Tibial artery (tissue), 4 donors: Measurements from ENCODE around the gene RAB22A.

ENCODE experiments used
- DNase-seq, 2 donors: peaks; one replicate each; pipeline ENCODE4 v3.0.0-alpha.2; 2019
- H3K27ac ChIP-seq, 2 donors: fragments of 200-600 bp; sonication (generic) in 1 of 2; 1 replicate in 1 of 2; 2 replicates in 1 of 2; pipeline ENCODE4 v1.5.1; 2018 to 2019; ENCODE audit warnings: mild to moderate bottlenecking in 1 of 2
- H3K27me3 ChIP-seq, 2 donors: fragments of 200-600 bp; sonication (generic) in 1 of 2; one replicate each; pipeline versions ENCODE4 v1.5.1 to v1.6.0; 2016 to 2019
- H3K36me3 ChIP-seq, 3 donors: fragments of 200-600 bp; sonication (generic) in 2 of 3; one replicate each; pipeline ENCODE4 v1.5.1; 2016 to 2019; ENCODE audit warnings: mild to moderate bottlenecking in 2 of 3
- H3K4me1 ChIP-seq, 4 donors: fragments of 200-600 bp; sonication (generic) in 2 of 4; 1 replicate in 3 of 4; 2 replicates in 1 of 4; pipeline ENCODE4 v1.5.1; 2016 to 2019
- H3K4me3 ChIP-seq, 2 donors: fragments of 200-600 bp; sonication (generic) in 1 of 2; 1 replicate in 1 of 2; 2 replicates in 1 of 2; pipeline ENCODE4 v1.5.1; 2018 to 2019; ENCODE audit warnings: mild to moderate bottlenecking in 2 of 2
- H3K9me3 ChIP-seq, 3 donors: fragments of 200-600 bp; sonication (generic) in 1 of 3; one replicate each; pipeline ENCODE4 v1.5.1; 2016 to 2019
- intact Hi-C: fragments of 100-400 bp; cut with DNase I; formaldehyde crosslinking; loops from one replicate; pipeline ENCODE4 v1.15.0; 2023; ENCODE audit warnings: low total_unique reads
- TF ChIP-seq, protein P1 (sequence below), 2 experiments: fragments of 200-600 bp in 1 of 2; fragments of 450-650 bp in 1 of 2; IDR thresholded peaks; one replicate each; pipeline ENCODE4 v1.5.1; 2017 to 2019; ENCODE audit warnings: antibody characterized with exemption in 2 of 2, mild to moderate bottlenecking in 1 of 2, moderate library complexity in 1 of 2

Gene RAB22A

DNA sequence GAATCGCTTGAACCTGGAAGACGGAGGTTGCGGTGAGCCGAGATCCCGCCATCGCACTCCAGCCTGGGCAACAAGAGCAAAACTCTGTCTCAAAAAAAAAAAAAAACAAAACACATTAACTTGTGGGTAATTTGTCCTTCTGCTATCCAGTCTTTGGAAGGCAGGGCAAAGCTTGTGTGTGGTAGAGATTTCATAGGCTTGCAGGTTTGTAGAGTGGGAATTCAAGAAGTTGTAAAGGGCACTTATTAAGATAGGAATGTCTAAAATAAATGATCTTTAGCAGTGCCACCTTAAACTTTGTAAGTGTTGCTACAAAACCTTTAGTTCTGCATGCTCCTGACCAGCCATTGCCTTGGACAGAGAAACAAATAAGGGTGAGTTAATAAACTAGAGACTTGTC, 87.9 kb downstream of the RAB22A start:
- no peaks in the 10 kb centered on the region for H3K36me3 ChIP-seq
- H3K9me3 ChIP-seq: no peaks in the 10 kb centered on the region
- no peak overlapping the region for H3K27ac ChIP-seq
- no peak for DNase-seq
- intact Hi-C loops: loop anchor here (10.0 kb wide), 1 partner anchor 247 kb away; no protein-coding TSS in a partner anchor
- TF ChIP-seq, protein P1, sequence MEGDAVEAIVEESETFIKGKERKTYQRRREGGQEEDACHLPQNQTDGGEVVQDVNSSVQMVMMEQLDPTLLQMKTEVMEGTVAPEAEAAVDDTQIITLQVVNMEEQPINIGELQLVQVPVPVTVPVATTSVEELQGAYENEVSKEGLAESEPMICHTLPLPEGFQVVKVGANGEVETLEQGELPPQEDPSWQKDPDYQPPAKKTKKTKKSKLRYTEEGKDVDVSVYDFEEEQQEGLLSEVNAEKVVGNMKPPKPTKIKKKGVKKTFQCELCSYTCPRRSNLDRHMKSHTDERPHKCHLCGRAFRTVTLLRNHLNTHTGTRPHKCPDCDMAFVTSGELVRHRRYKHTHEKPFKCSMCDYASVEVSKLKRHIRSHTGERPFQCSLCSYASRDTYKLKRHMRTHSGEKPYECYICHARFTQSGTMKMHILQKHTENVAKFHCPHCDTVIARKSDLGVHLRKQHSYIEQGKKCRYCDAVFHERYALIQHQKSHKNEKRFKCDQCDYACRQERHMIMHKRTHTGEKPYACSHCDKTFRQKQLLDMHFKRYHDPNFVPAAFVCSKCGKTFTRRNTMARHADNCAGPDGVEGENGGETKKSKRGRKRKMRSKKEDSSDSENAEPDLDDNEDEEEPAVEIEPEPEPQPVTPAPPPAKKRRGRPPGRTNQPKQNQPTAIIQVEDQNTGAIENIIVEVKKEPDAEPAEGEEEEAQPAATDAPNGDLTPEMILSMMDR (IDR thresholded peaks at IDR 0.05): no peak
- no peak overlapping the region for H3K4me3 ChIP-seq
- H3K4me1 ChIP-seq: peaks cover 0 to 29% (median 13%) of the 10 kb centered on the region in 4 donors
- no peaks in the 10 kb centered on the region for H3K27me3 ChIP-seq

DNA sequence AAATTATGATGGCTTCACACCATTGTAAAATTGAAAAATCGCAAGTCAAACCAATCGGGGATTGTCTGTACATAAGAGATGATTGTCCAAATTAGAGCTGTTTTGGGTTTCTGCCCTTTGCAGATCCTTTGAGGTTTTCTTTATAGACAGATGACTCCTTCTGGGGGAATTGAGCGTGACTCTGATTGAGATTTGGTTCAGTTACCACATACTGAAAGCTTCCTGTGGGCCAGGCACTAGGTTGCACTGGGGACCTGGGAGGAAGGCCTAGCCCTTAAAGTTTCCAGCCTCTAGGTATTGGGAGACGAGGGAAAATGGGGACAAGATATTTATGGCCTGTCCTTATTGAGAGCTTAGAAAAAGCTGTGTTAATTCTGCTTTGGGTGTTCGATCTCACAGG, 88.7 kb downstream of the RAB22A start:
- DNase-seq: no peak
- Histone ChIP-seq H3K27me3 (no peaks in the 10 kb centered on the region), H3K36me3 (no peaks in the 10 kb centered on the region), H3K9me3 (no peaks in the 10 kb centered on the region), H3K4me3 (no peak overlapping the region), H3K27ac (no peak overlapping the region), H3K4me1 (peaks cover 0 to 27% (median 13%) of the 10 kb centered on the region in 4 donors)
- intact Hi-C loops: loop anchor here (10.0 kb wide), 1 partner anchor 247 kb away; no protein-coding TSS in a partner anchor
- TF ChIP-seq, protein P1 (IDR thresholded peaks at IDR 0.05): no peak

DNA sequence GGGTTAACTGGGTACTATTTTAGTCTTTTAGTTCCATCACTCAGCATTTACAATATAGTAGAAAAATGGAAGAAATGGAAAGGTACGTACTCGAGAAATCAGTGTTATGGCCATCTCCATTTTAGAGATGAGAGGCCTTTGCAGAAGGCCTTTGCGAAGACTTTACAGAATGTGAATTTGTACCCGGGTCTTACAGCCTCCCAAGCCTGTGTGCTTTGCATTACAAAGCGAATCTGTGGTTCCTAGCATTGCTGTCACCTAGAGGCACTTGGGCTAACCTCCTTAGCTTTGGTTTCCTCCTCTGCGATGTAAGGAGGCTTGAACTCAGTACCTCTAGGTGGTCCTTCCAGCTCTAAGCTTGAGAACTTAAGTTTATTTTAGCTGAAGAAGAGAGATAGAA, 90.4 kb downstream of the RAB22A start:
- TF ChIP-seq, protein P1 (IDR thresholded peaks at IDR 0.05): no peak
- Histone ChIP-seq H3K36me3 (no peaks in the 10 kb centered on the region), H3K4me1 (peaks cover 0 to 42% (median 13%) of the 10 kb centered on the region in 4 donors), H3K4me3 (no peak overlapping the region), H3K9me3 (no peaks in the 10 kb centered on the region), H3K27ac (no peak overlapping the region), H3K27me3 (no peaks in the 10 kb centered on the region)
- DNase-seq: no peak
- intact Hi-C loops: loop anchor here (10.0 kb wide), 1 partner anchor 245 kb away; no protein-coding TSS in a partner anchor

DNA sequence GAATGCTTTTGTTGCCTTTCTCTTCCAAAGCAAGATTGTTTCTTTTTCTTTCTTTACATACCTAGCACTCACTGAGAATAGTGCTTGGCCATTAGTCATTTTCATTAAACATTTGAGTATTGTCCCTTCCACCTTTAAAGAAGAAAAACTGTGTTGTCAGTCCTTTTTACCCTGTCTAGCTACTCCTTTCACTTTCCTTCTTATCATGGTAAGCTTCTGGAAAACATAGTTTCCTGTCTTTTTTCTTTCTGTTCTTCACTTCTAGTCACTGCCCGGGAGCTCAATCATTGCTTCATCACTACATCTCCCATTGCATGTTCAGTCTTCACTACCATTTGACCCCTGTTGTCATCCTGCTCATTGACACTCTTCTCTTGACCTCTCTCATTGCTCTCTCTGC, 91.6 kb downstream of the RAB22A start:
- TF ChIP-seq, protein P1 (IDR thresholded peaks at IDR 0.05): no peak
- Histone ChIP-seq H3K9me3 (no peaks in the 10 kb centered on the region), H3K4me3 (no peak overlapping the region), H3K4me1 (peaks cover 0 to 51% (median 14%) of the 10 kb centered on the region in 4 donors), H3K27ac (no peak overlapping the region), H3K27me3 (no peaks in the 10 kb centered on the region), H3K36me3 (no peaks in the 10 kb centered on the region)
- DNase-seq: no peak
- intact Hi-C loops: no loop called here

DNA sequence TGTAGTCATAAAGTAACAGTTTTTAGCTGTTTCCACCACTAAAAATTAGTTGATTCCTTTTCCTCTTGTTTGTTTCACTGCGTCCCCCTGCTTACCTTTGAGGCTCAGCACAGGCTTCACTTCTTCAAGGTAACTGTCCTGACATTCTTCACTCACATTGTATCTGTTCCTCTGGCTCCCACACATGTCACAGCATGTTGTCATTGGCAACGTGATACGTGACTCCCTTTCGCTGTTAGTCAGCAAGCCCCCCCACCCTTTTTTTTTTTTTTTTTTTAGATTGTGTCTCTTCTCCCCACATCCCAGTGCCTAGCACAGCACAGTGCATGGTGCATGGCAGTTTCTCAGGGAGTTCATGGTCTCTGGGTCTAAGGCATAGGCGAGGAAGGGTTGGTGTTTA, 92.8 kb downstream of the RAB22A start:
- H3K27me3 ChIP-seq: no peaks in the 10 kb centered on the region
- no peaks in the 10 kb centered on the region for H3K9me3 ChIP-seq
- intact Hi-C loops: no loop called here
- H3K4me1 ChIP-seq: peaks cover 0 to 62% (median 14%) of the 10 kb centered on the region in 4 donors
- H3K4me3 ChIP-seq: no peak overlapping the region
- TF ChIP-seq, protein P1 (IDR thresholded peaks at IDR 0.05): no peak
- H3K36me3 ChIP-seq: no peaks in the 10 kb centered on the region
- H3K27ac ChIP-seq: no peak overlapping the region
- DNase-seq: no peak

DNA sequence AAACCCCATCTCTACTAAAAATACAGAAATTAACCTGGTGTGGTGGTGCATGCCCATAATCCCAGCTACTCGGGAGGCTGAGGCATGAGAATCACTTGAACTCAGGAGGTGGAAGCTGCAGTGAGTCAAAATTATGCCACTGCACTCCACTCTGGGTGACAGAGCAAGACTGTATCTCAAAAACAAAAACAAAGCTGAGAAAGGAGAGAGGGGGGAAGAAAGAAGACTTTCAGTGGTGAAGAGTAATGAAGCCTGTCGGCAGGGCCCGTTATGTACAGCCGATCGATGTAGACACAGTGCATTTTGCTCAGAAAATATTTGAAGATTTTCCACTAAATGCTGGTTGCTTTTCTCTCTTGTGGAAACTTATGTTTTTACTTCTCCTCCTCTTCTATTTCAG, 93.3 kb downstream of the RAB22A start:
- DNase-seq: no peak

More for the DNA sequence above, 93.3 kb downstream of the RAB22A start:
- Histone ChIP-seq H3K9me3 (no peaks in the 10 kb centered on the region), H3K27me3 (no peaks in the 10 kb centered on the region), H3K36me3 (no peaks in the 10 kb centered on the region), H3K27ac (no peak overlapping the region), H3K4me3 (no peak overlapping the region), H3K4me1 (peaks cover 0 to 66% (median 16%) of the 10 kb centered on the region in 4 donors)
- TF ChIP-seq, protein P1 (IDR thresholded peaks at IDR 0.05): no peak
- intact Hi-C loops: no loop called here
